MM.1S (cell line): ENCODE data around the gene ELMO1.

Experiments used
- DNase-seq: peaks from one replicate; pipeline ENCODE4 v3.0.0-alpha.2; 2015
- H2AFZ ChIP-seq: fragments of 300-600 bp; sonication (generic); 2 replicates; pipeline ENCODE4 v1.6.0; 2016; ENCODE audit warnings: antibody characterized with exemption, low read length
- H3F3A ChIP-seq: fragments of 300-600 bp; sonication (generic); 2 replicates; pipeline ENCODE4 v1.6.1; 2016; ENCODE audit warnings: mild to moderate bottlenecking, antibody characterized with exemption, low read length, moderate library complexity, mixed read lengths; ENCODE audit not compliant: insufficient read depth
- H3K27ac ChIP-seq: fragments of 300-600 bp; sonication (generic); 2 replicates; pipeline ENCODE4 v1.5.1; 2016; ENCODE audit warnings: mild to moderate bottlenecking, low read length
- H3K27me3 ChIP-seq: fragments of 300-600 bp; sonication (generic); replicated peaks from 2 replicates; pipeline ENCODE4 v1.6.0; 2016; ENCODE audit warnings: low read length; ENCODE audit not compliant: insufficient read depth
- H3K36me3 ChIP-seq: fragments of 300-600 bp; sonication (generic); replicated peaks from 2 replicates; pipeline ENCODE4 v1.6.1; 2016; ENCODE audit warnings: mild to moderate bottlenecking, low read length, mixed read lengths; ENCODE audit not compliant: insufficient read depth
- H3K4me1 ChIP-seq: fragments of 300-600 bp; sonication (generic); 2 replicates; pipeline ENCODE4 v1.6.1; 2016; ENCODE audit warnings: low read length, mixed read lengths
- H3K4me2 ChIP-seq: fragments of 300-600 bp; sonication (generic); 2 replicates; pipeline ENCODE4 v1.6.0; 2016; ENCODE audit warnings: low read depth, low read length
- H3K4me3 ChIP-seq: fragments of 300-600 bp; sonication (generic); 2 replicates; pipeline ENCODE4 v1.5.1; 2016; ENCODE audit warnings: low read length, mixed read lengths
- H3K79me2 ChIP-seq: fragments of 300-600 bp; sonication (generic); 2 replicates; pipeline ENCODE4 v1.6.1; 2016; ENCODE audit warnings: mixed run types, low read length, mixed read lengths
- H3K9ac ChIP-seq: fragments of 300-600 bp; sonication (generic); 2 replicates; pipeline ENCODE4 v1.6.1; 2016; ENCODE audit warnings: low read length, mixed read lengths
- H3K9me2 ChIP-seq: fragments of 300-600 bp; sonication (generic); replicated peaks from 2 replicates; pipeline ENCODE4 v1.6.1; 2016; ENCODE audit warnings: mild to moderate bottlenecking, low read length, mixed read lengths; ENCODE audit not compliant: insufficient read depth
- H3K9me3 ChIP-seq: fragments of 300-600 bp; sonication (generic); replicated peaks from 2 replicates; pipeline ENCODE4 v1.6.1; 2016; ENCODE audit warnings: mild to moderate bottlenecking, low read length, mixed read lengths; ENCODE audit not compliant: insufficient read depth
- H4K20me1 ChIP-seq: fragments of 300-600 bp; sonication (generic); 2 replicates; pipeline ENCODE4 v1.6.1; 2016; ENCODE audit warnings: mild to moderate bottlenecking, low read length, moderate library complexity, mixed read lengths; ENCODE audit not compliant: insufficient read depth
- CTCF ChIP-seq: fragments of 300-600 bp; sonication (generic); IDR thresholded peaks from 2 replicates; pipeline ENCODE4 v1.5.1; 2016; ENCODE audit warnings: antibody characterized with exemption, low read length, mixed read lengths
- EZH2 ChIP-seq: fragments of 300-600 bp; sonication (generic); optimal IDR thresholded peaks from 2 replicates; pipeline ENCODE3; 2017; ENCODE audit warnings: low read depth, mild to moderate bottlenecking, antibody characterized with exemption, low read length, mixed read lengths
- EZH2phosphoT487 ChIP-seq: fragments of 300-600 bp; sonication (generic); IDR thresholded peaks from 2 replicates; pipeline ENCODE4 v1.6.1; 2018; ENCODE audit warnings: antibody characterized with exemption, low read length

Gene ELMO1

GRCh38 chr7:37056234-37056912 is 392.3 kb downstream of the ELMO1 start:
- no peak for DNase-seq
- TF ChIP-seq EZH2phosphoT487: no peak
- TF ChIP-seq EZH2: no peak
- TF ChIP-seq CTCF: no peak
- H3K4me1 ChIP-seq: no peaks in the 10 kb centered on the region

GRCh38 chr7:37054624-37055241 is 393.9 kb downstream of the ELMO1 start:
- Histone ChIP-seq H3K79me2 (no peaks in the 10 kb centered on the region), H3K9me2 (no peaks in the 10 kb centered on the region), H3K4me3 (no peak overlapping the region), H2AFZ (no peak overlapping the region), H3K4me1 (no peaks in the 10 kb centered on the region), H3K9me3 (no peaks in the 10 kb centered on the region), H3K27me3 (no peaks in the 10 kb centered on the region), H3K9ac (no peak overlapping the region), H3K36me3 (no peaks in the 10 kb centered on the region), H3K27ac (no peak overlapping the region), H3F3A (no peaks in the 10 kb centered on the region), H4K20me1 (no peaks in the 10 kb centered on the region), H3K4me2 (no peak overlapping the region)
- TF ChIP-seq EZH2phosphoT487 (no peak), CTCF (no peak), EZH2 (no peak)
- no peak for DNase-seq

More at GRCh38 chr7:37056234-37056912, 392.3 kb downstream of the ELMO1 start:
- Histone ChIP-seq H3K4me3 (no peak overlapping the region), H3K9me2 (no peaks in the 10 kb centered on the region), H3K9me3 (no peaks in the 10 kb centered on the region), H2AFZ (no peak overlapping the region), H3K36me3 (no peaks in the 10 kb centered on the region), H3K9ac (no peak overlapping the region), H3F3A (no peaks in the 10 kb centered on the region), H3K79me2 (no peaks in the 10 kb centered on the region), H3K27ac (no peak overlapping the region), H3K4me2 (no peak overlapping the region), H4K20me1 (no peaks in the 10 kb centered on the region), H3K27me3 (no peaks in the 10 kb centered on the region)

GRCh38 chr7:37052705-37053104 is 396.0 kb downstream of the ELMO1 start:
- peak; percentile 32 for DNase-seq
- no peaks in the 10 kb centered on the region for H3K9me2 ChIP-seq

More at GRCh38 chr7:37052705-37053104, 396.0 kb downstream of the ELMO1 start:
- H3K4me2 ChIP-seq: no peak overlapping the region
- no peaks in the 10 kb centered on the region for H3K27me3 ChIP-seq
- H3K4me3 ChIP-seq: no peak overlapping the region
- no peaks in the 10 kb centered on the region for H3K4me1 ChIP-seq
- no peak overlapping the region for H3K9ac ChIP-seq
- no peak overlapping the region for H3K27ac ChIP-seq
- TF ChIP-seq EZH2phosphoT487: no peak
- no peak for TF ChIP-seq EZH2
- TF ChIP-seq CTCF: no peak
- H3K79me2 ChIP-seq: no peaks in the 10 kb centered on the region
- no peaks in the 10 kb centered on the region for H3F3A ChIP-seq
- H4K20me1 ChIP-seq: no peaks in the 10 kb centered on the region; the same call in 1 of the 2 replicates
- H3K36me3 ChIP-seq: no peaks in the 10 kb centered on the region
- no peak overlapping the region for H2AFZ ChIP-seq
- H3K9me3 ChIP-seq: no peaks in the 10 kb centered on the region
